K562 (cell line): ENCODE measurements around the gene FMNL3.

Experiments used
- CAMTA2 ChIP-seq: fragments of 250-450 bp; sonication (Bioruptor Pico); conservative IDR thresholded peaks from 2 replicates; pipeline ENCODE4 v1.5.1; 2022
- NCOA4 ChIP-seq: fragments of 450-650 bp; IDR thresholded peaks from 2 replicates; pipeline ENCODE4 v1.6.1; 2018; ENCODE audit warnings: mild to moderate bottlenecking; ENCODE audit not compliant: partially characterized antibody
- RCOR1 ChIP-seq, 2 experiments: IDR thresholded peaks; 2 replicates each; pipeline ENCODE4 v1.6.1; 2012; ENCODE audit warnings: low read depth in 2 of 2, low read length in 2 of 2, borderline replicate concordance in 1 of 2, improper control_type of control experiment in 1 of 2
- TF ChIP-seq, protein P1 (sequence below): fragments of 450-650 bp; IDR thresholded peaks from 2 replicates; pipeline ENCODE4 v1.6.1; 2016; ENCODE audit warnings: low read depth, mild to moderate bottlenecking, moderate library complexity

- TF ChIP-seq NCOA4, result no peak
- TF ChIP-seq RCOR1 (IDR thresholded peaks at IDR 0.05; ENCODE audit: borderline replicate concordance in 1 of 2, low read depth in 2 of 2, low read length in 2 of 2), result no peak
- TF ChIP-seq, protein P1, sequence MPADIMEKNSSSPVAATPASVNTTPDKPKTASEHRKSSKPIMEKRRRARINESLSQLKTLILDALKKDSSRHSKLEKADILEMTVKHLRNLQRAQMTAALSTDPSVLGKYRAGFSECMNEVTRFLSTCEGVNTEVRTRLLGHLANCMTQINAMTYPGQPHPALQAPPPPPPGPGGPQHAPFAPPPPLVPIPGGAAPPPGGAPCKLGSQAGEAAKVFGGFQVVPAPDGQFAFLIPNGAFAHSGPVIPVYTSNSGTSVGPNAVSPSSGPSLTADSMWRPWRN, result no peak
- TF ChIP-seq CAMTA2, result no peak
Observed at GRCh38 chr12:49636979-49637755, 70.0 kb downstream of the FMNL3 start.
